HepG2 (cell line): ENCODE results near the gene TCF23. TPM values are rescaled to one million over a fixed set of nuclear protein-coding genes. Genes with fewer than 3 reads are reported as not detected.

Experiments
- CBX5 ChIP-seq: sonication (generic); formaldehyde crosslinking; IDR thresholded peaks from 2 replicates; pipeline ENCODE4 v1.4.0; 2020; ENCODE audit warnings: missing genetic modification reagents, borderline replicate concordance
- CENPX ChIP-seq: sonication (generic); formaldehyde crosslinking; IDR thresholded peaks from 2 replicates; pipeline ENCODE4 v1.9.0; 2021; ENCODE audit warnings: mild to moderate bottlenecking, missing genetic modification reagents, moderate library complexity
- HNRNPL ChIP-seq: fragments of 200-400 bp; formaldehyde crosslinking; IDR thresholded peaks from 2 replicates; pipeline ENCODE4 v1.6.1; 2017; ENCODE audit warnings: mild to moderate bottlenecking, low read depth, low read length
- HNRNPLL ChIP-seq: fragments of 200-400 bp; formaldehyde crosslinking; IDR thresholded peaks from 2 replicates; pipeline ENCODE4 v1.6.1; 2017; ENCODE audit warnings: mild to moderate bottlenecking, low read depth, low read length; ENCODE audit not compliant: poor library complexity, severe bottlenecking
- KAT7 ChIP-seq: IDR thresholded peaks from 2 replicates; pipeline ENCODE4 v1.6.1; 2018; ENCODE audit warnings: borderline replicate concordance, missing compliant biosample characterization
- MTF2 ChIP-seq: sonication (generic); formaldehyde crosslinking; IDR thresholded peaks from 2 replicates; pipeline ENCODE4 v1.5.0; 2020; ENCODE audit warnings: missing genetic modification reagents, borderline replicate concordance
- PAWR ChIP-seq: sonication (generic); formaldehyde crosslinking; IDR thresholded peaks from 2 replicates; pipeline ENCODE4 v1.4.0; 2020; ENCODE audit warnings: missing genetic modification reagents, mild to moderate bottlenecking, borderline replicate concordance
- PRDM4 ChIP-seq: sonication (generic); formaldehyde crosslinking; IDR thresholded peaks from 2 replicates; pipeline ENCODE4 v1.9.0; 2021; ENCODE audit warnings: missing genetic modification reagents, borderline replicate concordance
- RNF219 ChIP-seq: sonication (generic); formaldehyde crosslinking; IDR thresholded peaks from 2 replicates; pipeline ENCODE4 v1.5.0; 2020; ENCODE audit warnings: mild to moderate bottlenecking, missing genetic modification reagents
- SAFB2 ChIP-seq: sonication (generic); formaldehyde crosslinking; IDR thresholded peaks from 2 replicates; pipeline ENCODE4 v1.5.1; 2020; ENCODE audit warnings: missing genetic modification reagents, low read depth, mild to moderate bottlenecking, borderline replicate concordance
- WIZ ChIP-seq: sonication (generic); formaldehyde crosslinking; IDR thresholded peaks from 2 replicates; pipeline ENCODE4 v1.5.1; 2020; ENCODE audit warnings: mild to moderate bottlenecking, missing genetic modification reagents
- ZBTB39 ChIP-seq: sonication (generic); formaldehyde crosslinking; IDR thresholded peaks from 2 replicates; pipeline ENCODE4 v1.5.0; 2020; ENCODE audit warnings: missing genetic modification reagents
- ZNF251 ChIP-seq: sonication (generic); formaldehyde crosslinking; IDR thresholded peaks from 2 replicates; pipeline ENCODE4 v1.9.0; 2021; ENCODE audit warnings: mild to moderate bottlenecking, missing genetic modification reagents
- ZNF652 ChIP-seq: IDR thresholded peaks from 2 replicates; pipeline ENCODE4 v1.6.1; 2016; ENCODE audit warnings: low read depth, borderline replicate concordance
- ZSCAN25 ChIP-seq: sonication (generic); formaldehyde crosslinking; IDR thresholded peaks from 2 replicates; pipeline ENCODE4 v1.8.0; 2022; ENCODE audit warnings: mild to moderate bottlenecking, missing genetic modification reagents
- ZZZ3 ChIP-seq: sonication (generic); formaldehyde crosslinking; IDR thresholded peaks from 2 replicates; pipeline ENCODE4 v1.4.0; 2020; ENCODE audit warnings: missing genetic modification reagents, mild to moderate bottlenecking, borderline replicate concordance
- polyA plus RNA-seq, 8 experiments: library from polyadenylated mRNA; depleted of rRNA in 3 of 8; stranded (reverse) in 7 of 8; unstranded in 1 of 8; fragments of >200 nt; fragmentation: Illumina TruSeq in 4 of 8; extraction: Trizol in 4 of 8; gene quantifications; 2 replicates each; pipeline versions ENCODE4 v1.2.1 to v1.2.3, GENCODE V29; 2011 to 2016; ENCODE audit warnings: low read depth in 4 of 8, missing spikeins in 1 of 8, mixed read lengths in 1 of 8; ENCODE audit not compliant: insufficient read depth in 1 of 8
- total RNA-seq, 5 experiments: library from RNA; depleted of rRNA; stranded (reverse); fragments of >200 nt; fragmentation: Illumina TruSeq; extraction: Trizol; gene quantifications; 2 replicates each; pipeline ENCODE4 v1.2.3, GENCODE V29; 2016; ENCODE audit warnings: low read depth in 1 of 5
- TF ChIP-seq, protein P1 (sequence below): fragments of 450-650 bp; IDR thresholded peaks from 2 replicates; pipeline ENCODE4 v1.6.1; 2017; ENCODE audit warnings: mild to moderate bottlenecking

The TCF23 gene
- total and polyA plus RNA-seq, 2 of the 13 experiments (the other 11 are each of a cell fraction or from before 2014, with no cell fraction given): 0.02 to 1.4 TPM

DNA sequence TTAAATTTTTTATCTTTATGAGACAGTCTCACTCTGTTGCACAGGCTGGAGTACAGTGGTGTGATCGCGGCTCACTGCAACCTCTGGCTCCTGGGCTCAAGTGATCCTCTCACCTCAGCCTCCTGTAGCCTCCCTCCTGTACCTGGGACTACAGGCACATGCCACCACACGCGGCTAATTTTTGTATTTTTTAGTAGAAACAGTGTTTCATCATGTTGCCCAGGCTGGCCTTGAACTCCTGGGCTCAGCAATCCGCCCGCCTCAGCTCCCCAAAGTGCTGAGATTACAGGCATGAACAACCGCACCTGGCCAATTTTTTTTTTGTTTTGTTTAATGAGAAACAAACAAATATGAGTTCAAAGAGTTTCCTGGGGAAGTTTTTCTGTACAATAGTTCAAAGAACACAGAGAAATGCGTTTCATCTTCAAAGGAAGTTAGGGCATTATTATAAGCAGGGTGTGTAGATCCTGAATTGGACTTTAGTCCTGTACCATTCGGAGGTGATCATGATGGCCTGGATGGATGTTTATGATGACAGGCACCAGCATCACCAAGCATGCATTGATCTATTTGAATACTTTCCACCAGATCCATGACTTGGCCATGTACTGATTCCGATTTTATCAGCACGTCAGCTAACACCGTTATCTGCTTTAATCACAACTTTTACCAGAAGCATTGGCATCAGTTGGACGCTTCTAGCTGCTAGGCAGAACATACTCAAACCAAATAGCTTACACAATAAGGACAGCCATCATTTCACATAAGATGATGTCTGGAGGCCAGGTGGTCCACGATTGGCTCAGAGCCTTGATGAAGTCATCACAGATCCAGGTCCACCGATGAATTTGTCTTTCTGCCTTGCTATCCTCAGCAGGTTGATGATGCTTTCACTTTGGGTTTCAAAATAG lies 28.9 kb downstream of the TCF23 start (continued):
- TF ChIP-seq, protein P1, sequence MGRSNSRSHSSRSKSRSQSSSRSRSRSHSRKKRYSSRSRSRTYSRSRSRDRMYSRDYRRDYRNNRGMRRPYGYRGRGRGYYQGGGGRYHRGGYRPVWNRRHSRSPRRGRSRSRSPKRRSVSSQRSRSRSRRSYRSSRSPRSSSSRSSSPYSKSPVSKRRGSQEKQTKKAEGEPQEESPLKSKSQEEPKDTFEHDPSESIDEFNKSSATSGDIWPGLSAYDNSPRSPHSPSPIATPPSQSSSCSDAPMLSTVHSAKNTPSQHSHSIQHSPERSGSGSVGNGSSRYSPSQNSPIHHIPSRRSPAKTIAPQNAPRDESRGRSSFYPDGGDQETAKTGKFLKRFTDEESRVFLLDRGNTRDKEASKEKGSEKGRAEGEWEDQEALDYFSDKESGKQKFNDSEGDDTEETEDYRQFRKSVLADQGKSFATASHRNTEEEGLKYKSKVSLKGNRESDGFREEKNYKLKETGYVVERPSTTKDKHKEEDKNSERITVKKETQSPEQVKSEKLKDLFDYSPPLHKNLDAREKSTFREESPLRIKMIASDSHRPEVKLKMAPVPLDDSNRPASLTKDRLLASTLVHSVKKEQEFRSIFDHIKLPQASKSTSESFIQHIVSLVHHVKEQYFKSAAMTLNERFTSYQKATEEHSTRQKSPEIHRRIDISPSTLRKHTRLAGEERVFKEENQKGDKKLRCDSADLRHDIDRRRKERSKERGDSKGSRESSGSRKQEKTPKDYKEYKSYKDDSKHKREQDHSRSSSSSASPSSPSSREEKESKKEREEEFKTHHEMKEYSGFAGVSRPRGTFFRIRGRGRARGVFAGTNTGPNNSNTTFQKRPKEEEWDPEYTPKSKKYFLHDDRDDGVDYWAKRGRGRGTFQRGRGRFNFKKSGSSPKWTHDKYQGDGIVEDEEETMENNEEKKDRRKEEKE: no peak
- TF ChIP-seq SAFB2: peak; percentile 70; the same call in 1 of the 2 replicates
- peak; percentile 36; the same call in 1 of the 2 replicates for TF ChIP-seq MTF2 (CRISPR knock-in tag)
- TF ChIP-seq ZZZ3: no peak
- TF ChIP-seq RNF219 (CRISPR knock-in tag): 0 out of 2 replicates have a peak, but pooled peaks have one; percentile 79
- TF ChIP-seq HNRNPL: no peak
- 0 out of 2 replicates have a peak, but pooled peaks have one; percentile 5 for TF ChIP-seq WIZ (CRISPR knock-in tag)
- TF ChIP-seq CENPX (CRISPR knock-in tag): no peak
- 0 out of 2 replicates have a peak, but pooled peaks have one; percentile 16 for TF ChIP-seq KAT7
- TF ChIP-seq ZSCAN25 (CRISPR knock-in tag): peak; percentile 33; the same call in 1 of the 2 replicates
- TF ChIP-seq HNRNPLL: no peak
- TF ChIP-seq CBX5: peak; percentile 33; the same call in 1 of the 2 replicates
- no peak for TF ChIP-seq ZNF652 (CRISPR knock-in tag)
- TF ChIP-seq PAWR (CRISPR knock-in tag): no peak
- 0 out of 2 replicates have a peak, but pooled peaks have one; percentile 60 for TF ChIP-seq ZNF251 (CRISPR knock-in tag)
- TF ChIP-seq ZBTB39: 0 out of 2 replicates have a peak, but pooled peaks have one; percentile 57
- no peak for TF ChIP-seq PRDM4 (CRISPR knock-in tag)
